HG03571 (cell line): ENCODE data around the gene ARVCF.
"Not testable (repeated sequence)": the region's sequence is repeated elsewhere in the genome, so short reads cannot be mapped to it uniquely, and the experiment has no call there.

Experiments used
- ATAC-seq: cut with Tn5 transposase; IDR thresholded peaks from one replicate; pipeline ENCODE4 v1.9.1; 2021; ENCODE audit not compliant: unreplicated experiment

ARVCF gene

DNA sequence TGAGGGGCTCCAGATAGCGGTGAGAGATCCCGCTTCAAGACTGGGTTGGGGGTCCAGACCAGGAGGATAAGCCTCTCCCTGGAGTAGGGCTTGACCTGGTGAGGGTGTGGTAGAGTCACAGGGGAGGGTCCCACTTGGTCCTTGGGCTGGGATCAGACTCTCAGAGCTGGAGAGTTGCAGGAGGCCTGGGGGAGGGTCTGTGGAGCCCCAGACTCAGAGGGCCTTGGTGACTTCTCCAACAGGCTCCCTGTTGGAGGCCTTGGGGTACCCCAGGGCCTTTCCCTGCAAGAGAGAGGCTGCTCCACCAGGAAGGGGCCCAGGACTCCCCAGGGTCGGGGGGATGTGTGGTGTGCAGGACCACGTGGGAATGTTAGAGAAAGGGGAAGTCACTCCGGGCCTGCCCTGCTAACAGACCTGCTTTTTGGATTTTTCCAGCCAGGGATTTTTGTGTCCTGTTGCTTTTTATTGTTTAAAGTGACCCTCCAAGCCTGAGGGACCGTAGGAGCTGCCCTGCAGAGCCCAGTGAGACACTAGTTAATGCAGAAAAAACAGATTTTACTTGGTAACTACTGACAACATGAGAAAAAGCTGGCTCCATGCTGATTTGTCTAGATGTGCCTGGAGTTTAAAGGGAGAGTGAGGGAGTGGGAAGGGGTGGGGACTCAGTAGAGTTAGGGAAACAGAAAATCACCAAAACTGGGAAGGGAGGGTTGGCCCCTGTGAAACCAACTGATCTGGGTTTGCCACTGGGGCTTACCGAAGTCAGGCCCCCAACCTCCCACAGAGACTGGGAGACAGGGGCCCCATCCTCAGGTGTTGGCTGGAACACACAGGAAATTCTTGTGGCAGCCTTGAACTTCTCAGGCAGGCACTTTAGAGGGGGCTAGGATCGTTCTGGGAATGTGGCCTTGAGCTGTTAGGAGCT is 74.2 kb downstream of the ARVCF start:
- ATAC-seq = no peak

- no peak for ATAC-seq
Observed at GRCh38 chr22:19941365-19942082, 75.1 kb downstream of the ARVCF start, which contains the start of the genes COMT and TXNRD2. TSS of gene COMT (plus strand) at chr22:19941772. CDS start at chr22:19962527, 20,755 bp downstream. TSS of gene TXNRD2 (minus strand) at chr22:19941818. CDS start at chr22:19941803, 15 bp downstream.

GRCh38 chr22:19940536-19941364 is 75.9 kb downstream of the ARVCF start:
- no peak for ATAC-seq

GRCh38 chr22:19937616-19938473 is 78.8 kb downstream of the ARVCF start:
- ATAC-seq = no peak

GRCh38 chr22:19936513-19936912 is 80.1 kb downstream of the ARVCF start:
- ATAC-seq = no peak

DNA sequence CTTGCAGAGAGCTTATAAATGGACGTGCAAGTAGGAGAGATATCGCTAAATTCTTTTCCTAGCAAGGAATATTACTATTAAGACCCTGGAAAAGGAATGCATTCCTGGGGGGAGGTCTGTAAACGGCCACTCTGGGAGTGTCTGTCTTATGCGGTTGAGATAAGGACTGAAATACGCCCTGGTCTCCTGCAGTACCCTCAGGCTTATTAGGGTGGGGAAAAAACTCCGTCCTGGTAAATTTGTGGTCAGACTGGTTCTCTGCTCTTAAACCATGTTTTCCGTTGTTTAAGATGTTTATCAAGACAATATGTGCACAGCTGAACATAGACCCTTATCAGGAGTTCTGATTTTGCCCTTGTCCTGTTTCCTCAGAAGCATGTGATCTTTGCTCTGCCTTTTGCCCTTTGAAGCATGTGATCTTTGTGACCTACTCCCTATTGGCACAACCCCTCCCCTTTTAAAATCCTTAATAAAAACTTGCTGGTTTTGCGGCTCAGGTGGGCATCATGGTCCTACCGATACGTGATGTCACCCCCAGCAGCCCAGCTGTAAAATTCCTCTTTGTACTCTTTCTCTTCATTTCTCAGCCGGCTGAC is 81.4 kb downstream of the ARVCF start:
- not testable (repeated sequence) for ATAC-seq

GRCh38 chr22:19933341-19934241 is 83.0 kb downstream of the ARVCF start:
- ATAC-seq = no peak

DNA sequence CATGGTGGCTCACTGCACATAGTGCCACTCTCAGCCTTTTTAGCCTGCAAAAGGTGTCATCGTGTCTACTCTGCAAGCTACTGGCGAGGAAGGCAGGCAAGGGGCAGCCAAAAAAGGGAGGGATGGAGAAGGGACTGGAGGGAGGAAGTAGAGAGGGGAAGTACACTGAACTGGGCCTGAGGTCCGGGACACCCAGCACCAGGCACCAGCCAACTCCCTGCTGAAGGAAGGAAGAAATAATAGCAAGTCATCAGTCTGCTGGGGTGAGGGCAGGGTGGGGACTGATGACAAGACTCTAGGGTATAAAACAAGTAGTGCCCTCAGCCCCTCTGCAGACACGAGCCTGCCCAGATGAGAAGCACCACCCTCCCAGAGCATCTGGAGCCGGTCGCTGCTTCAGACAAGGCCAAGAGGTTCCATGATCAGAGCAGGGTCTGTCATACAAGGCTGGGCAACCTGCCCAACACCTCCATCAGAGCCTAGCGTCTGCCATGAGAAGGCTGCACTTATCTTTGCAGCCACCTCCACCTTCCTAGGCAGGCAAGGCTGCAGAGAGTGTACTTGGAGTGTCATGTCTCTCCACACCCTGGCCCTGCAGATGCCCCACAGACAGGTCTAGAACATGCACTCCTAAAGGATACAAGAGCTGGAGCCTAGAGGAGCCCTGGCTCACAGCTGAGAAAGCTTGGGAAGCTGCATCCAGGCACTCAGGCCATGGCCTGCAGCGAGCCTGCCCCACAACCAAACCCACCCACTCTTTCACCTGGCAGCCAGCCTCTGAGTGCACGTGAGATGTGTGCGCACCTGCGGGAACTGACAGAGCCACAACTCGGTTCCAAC is 84.0 kb downstream of the ARVCF start:
- ATAC-seq = no peak

DNA sequence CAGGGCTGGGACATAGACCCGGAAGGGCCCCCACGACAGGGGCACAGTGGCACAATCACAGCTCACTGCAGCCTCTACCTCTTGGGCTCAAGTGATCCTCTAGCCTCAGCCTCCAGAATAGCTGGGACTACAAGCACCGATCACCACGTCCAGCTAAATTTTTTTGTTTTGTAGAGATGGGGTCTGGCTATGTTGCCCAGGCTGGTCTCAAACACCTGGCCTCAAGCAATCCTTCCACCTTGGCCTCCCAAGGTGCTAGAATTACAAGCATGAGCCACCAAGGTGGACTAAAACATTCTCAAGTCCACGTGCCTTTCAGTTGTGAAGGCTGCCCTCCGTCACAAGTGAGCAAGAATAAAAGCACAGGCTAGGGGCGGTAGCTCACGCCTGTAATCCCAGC is 85.1 kb downstream of the ARVCF start:
- no peak for ATAC-seq

DNA sequence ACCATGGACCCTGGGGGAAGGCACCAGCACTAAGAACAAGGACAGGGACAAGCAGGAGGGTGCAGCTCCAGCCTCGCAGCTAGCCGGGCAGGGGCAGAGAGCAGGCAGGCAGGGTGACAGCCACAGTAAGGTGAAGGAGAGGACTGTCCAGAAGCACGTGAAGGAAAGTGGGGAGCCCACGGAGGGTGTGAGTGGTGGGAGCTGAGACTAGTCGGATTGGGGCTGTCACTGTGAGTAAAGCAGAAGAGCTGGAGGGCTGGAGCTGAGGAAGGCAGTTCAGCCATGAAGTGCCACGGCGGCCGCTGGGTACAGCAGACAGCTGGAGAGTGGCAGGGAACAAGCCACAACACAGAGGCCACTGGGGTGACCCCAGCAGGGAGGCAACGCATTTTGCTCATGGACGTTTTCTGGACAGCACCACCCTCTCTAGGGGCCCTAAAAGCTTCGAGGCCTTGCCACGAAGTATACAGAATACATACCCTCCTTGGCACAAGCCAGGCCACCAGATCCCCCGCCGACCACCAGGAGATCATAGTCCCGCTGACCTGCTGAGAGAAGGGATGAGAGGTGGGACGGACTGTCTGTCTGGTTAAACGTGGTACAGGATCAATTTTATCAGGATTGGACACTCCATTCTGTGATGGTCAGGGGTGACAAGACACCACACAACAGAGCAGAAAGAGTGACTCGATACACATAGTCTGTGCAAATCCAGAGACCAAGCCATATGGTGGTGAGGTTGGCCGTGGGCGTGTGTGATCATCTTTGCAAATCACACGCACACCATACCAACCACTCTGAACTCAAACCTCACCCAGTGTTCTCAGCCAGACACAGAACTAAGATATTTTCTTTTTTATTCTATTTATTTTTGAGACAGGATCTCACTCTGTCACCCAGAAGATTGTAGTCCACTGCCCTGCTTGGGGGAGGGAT is 85.8 kb downstream of the ARVCF start:
- no peak for ATAC-seq

DNA sequence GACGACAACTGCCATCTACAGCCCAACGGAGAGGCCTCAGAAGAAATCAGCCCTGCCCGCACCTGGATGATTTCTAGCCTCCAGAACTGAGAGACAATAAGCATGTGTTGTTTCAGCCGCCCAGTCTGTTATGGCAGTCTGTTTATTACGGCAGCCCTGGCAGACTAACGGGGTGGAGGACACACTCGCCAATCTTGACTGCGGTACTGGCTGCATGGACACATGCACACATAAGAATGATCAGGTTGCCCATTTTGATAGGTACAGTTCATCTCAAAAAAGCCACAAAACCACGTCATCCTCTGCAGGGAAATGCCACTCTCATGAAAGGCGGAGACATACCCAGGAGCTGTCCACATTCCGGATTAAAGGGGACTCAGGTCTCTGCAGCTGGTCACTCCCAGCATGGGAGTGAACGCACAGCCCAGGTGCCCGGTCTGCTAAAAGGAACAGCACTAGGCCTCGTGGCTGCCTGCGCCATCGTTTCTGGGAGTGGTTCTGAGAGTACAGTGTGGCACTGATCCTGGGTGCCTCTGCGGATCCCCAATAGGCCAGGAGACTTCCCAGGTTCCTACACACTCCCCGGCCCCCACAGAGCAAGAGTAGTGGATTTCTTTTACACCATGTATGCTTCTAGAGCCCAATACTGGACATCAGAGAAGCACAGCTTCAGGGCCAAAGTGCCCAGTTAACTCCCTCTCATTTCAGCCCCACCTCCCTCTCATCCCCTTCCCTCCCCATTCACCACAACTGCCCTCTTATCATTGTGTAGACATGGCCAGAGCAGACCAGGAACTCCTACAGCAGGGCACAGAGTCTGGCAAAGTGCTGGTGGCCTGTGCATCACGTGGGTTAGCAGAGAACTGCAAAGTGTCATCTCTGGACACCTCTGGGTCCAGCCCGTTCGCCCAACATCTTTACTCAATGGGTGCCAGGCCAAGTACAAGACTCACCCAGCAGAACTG is 86.8 kb downstream of the ARVCF start:
- ATAC-seq = no peak

- ATAC-seq = no peak
Observed at GRCh38 chr22:19928207-19928606, 88.4 kb downstream of the ARVCF start.

GRCh38 chr22:19927696-19928095 is 88.9 kb downstream of the ARVCF start:
- no peak for ATAC-seq

- not testable (repeated sequence) for ATAC-seq
Observed at GRCh38 chr22:19926028-19926427, 90.6 kb downstream of the ARVCF start.

DNA sequence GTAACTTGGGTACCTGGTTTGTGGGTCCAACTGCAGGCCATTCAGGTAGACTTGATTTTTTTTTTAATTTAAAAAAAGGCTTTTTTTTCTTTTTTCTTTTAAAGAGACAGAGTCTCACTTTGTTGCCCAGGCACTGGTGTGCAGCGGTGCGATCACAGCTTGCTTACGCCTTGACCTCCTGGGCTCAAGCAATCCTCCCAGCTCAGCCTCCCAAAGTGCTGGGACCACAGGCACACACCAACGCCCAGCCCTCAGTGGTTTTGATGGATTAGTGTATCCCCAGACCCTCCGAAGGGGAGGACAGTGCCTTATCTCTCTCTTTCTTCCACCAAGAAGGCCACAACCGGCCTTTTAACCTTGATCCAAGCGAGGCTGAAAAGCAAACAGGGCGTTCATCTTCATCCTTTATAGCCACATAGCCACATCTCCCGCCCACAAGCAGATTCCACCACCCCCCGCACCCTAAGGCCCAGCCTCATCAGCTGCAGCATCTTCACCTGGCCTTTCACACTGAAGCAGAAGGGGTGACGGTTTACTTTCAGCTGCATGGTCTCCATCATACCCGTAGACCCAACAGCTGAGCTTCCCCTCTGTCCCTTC is 92.6 kb downstream of the ARVCF start:
- ATAC-seq = no peak
